SU-DHL-6 (cell line): ENCODE measurements around the gene MPZL1.

Experiments
- H2AFZ ChIP-seq: fragments of 200-600 bp; sonication (generic); 2 replicates; pipeline ENCODE4 v1.6.1; 2014; ENCODE audit warnings: low read depth, mild to moderate bottlenecking, moderate library complexity, mixed read lengths, antibody characterized with exemption, low read length; ENCODE audit not compliant: severe bottlenecking
- H3F3A ChIP-seq: fragments of 200-600 bp; shearing (Covaris generic); 2 replicates; pipeline ENCODE4 v1.6.0; 2016; ENCODE audit warnings: antibody characterized with exemption, mild to moderate bottlenecking; ENCODE audit not compliant: insufficient read depth
- H3K27ac ChIP-seq: fragments of 200-600 bp; sonication (generic); 2 replicates; pipeline ENCODE4 v1.5.1; 2016; ENCODE audit warnings: low read depth, mild to moderate bottlenecking, low read length, moderate library complexity, mixed read lengths
- H3K27me3 ChIP-seq: fragments of 200-600 bp; sonication (generic), shearing (Covaris generic); 2 replicates; pipeline ENCODE4 v1.6.0; 2014; ENCODE audit warnings: mild to moderate bottlenecking, low read length
- H3K36me3 ChIP-seq: fragments of 200-600 bp; sonication (generic); 2 replicates; pipeline ENCODE4 v1.6.1; 2014; ENCODE audit warnings: mild to moderate bottlenecking, low read length, mixed read lengths
- H3K4me2 ChIP-seq: fragments of 300-600, 200-600 bp; shearing (Covaris generic), sonication (generic); 2 replicates; pipeline ENCODE4 v1.6.0; 2014; ENCODE audit warnings: low read length, low read depth, mild to moderate bottlenecking; ENCODE audit not compliant: poor library complexity, severe bottlenecking
- H3K4me3 ChIP-seq: fragments of 200-600 bp; sonication (generic); 2 replicates; pipeline ENCODE4 v1.5.1; 2014; ENCODE audit warnings: antibody characterized with exemption, low read length, mild to moderate bottlenecking, mixed read lengths; ENCODE audit not compliant: insufficient read depth, poor library complexity, severe bottlenecking
- H3K79me2 ChIP-seq: fragments of 200-600 bp; sonication (generic); 2 replicates; pipeline ENCODE4 v1.6.1; 2014; ENCODE audit warnings: mild to moderate bottlenecking, low read length, moderate library complexity; ENCODE audit not compliant: insufficient read depth
- H3K9ac ChIP-seq: fragments of 200-600 bp; sonication (generic); 2 replicates; pipeline ENCODE4 v1.7.0; 2014; ENCODE audit warnings: mild to moderate bottlenecking, low read length
- H3K9me2 ChIP-seq: fragments of 200-600 bp; sonication (generic); replicated peaks from 2 replicates; pipeline ENCODE4 v1.6.1; 2014; ENCODE audit warnings: low read length; ENCODE audit not compliant: insufficient read depth
- H3K9me3 ChIP-seq: fragments of 200-600 bp; sonication (generic); 2 replicates; pipeline ENCODE4 v1.6.1; 2014; ENCODE audit warnings: low read length, mixed read lengths; ENCODE audit not compliant: insufficient read depth
- H4K20me1 ChIP-seq: fragments of 200-600 bp; sonication (generic); 2 replicates; pipeline ENCODE4 v1.6.1; 2014; ENCODE audit warnings: low read depth, mild to moderate bottlenecking, antibody characterized with exemption, low read length, moderate library complexity, mixed read lengths
- EZH2phosphoT487 ChIP-seq: fragments of 200-600 bp; sonication (generic), shearing (Covaris generic); conservative IDR thresholded peaks from 2 replicates; pipeline ENCODE4 v1.6.1; 2018; ENCODE audit warnings: mild to moderate bottlenecking, antibody characterized with exemption, low read length, moderate library complexity, mixed read lengths
- TF ChIP-seq, protein P1 (sequence below): fragments of 200-600 bp; sonication (generic); IDR thresholded peaks from one replicate; pipeline ENCODE4 v1.5.1; 2017; ENCODE audit warnings: antibody characterized with exemption, mild to moderate bottlenecking, low read length, moderate library complexity; ENCODE audit not compliant: insufficient read depth, poor library complexity, severe bottlenecking

The MPZL1 gene

DNA sequence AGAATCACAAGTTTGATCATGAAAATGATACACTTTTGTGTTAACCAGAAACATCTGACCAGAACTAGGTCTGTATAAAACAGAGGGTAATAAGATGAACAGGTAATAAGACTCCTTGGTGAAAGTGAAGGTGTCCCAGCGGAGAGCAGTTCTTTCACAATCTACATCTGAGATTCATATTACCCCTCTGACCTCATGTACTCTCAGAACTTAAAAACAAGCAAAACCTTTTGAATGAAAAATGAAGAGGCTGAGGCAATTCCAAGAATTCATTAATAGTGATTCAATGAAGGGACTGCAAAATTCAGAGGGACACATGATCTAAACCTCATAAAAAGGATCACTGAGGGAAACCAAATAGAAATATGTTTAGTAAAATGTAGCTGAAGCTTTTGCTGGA lies 10.9 kb upstream of the MPZL1 start:
- H3K79me2 ChIP-seq, result no peaks in the 10 kb centered on the region
- no peak overlapping the region for H3K4me3 ChIP-seq
- no peak overlapping the region for H3K27ac ChIP-seq
- H3K9me3 ChIP-seq, result no peaks in the 10 kb centered on the region
- no peaks in the 10 kb centered on the region for H4K20me1 ChIP-seq
- TF ChIP-seq, protein P1, sequence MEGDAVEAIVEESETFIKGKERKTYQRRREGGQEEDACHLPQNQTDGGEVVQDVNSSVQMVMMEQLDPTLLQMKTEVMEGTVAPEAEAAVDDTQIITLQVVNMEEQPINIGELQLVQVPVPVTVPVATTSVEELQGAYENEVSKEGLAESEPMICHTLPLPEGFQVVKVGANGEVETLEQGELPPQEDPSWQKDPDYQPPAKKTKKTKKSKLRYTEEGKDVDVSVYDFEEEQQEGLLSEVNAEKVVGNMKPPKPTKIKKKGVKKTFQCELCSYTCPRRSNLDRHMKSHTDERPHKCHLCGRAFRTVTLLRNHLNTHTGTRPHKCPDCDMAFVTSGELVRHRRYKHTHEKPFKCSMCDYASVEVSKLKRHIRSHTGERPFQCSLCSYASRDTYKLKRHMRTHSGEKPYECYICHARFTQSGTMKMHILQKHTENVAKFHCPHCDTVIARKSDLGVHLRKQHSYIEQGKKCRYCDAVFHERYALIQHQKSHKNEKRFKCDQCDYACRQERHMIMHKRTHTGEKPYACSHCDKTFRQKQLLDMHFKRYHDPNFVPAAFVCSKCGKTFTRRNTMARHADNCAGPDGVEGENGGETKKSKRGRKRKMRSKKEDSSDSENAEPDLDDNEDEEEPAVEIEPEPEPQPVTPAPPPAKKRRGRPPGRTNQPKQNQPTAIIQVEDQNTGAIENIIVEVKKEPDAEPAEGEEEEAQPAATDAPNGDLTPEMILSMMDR, result no peak
- no peak for TF ChIP-seq EZH2phosphoT487
- H3K36me3 ChIP-seq, result no peaks in the 10 kb centered on the region
- no peak overlapping the region for H3K9ac ChIP-seq
- no peak overlapping the region for H3K4me2 ChIP-seq
- no peak overlapping the region for H2AFZ ChIP-seq
- no peaks in the 10 kb centered on the region for H3K9me2 ChIP-seq
- no peaks in the 10 kb centered on the region for H3K27me3 ChIP-seq
- H3F3A ChIP-seq, result peaks cover 8% of the 10 kb centered on the region; the same call in 1 of the 2 replicates

DNA sequence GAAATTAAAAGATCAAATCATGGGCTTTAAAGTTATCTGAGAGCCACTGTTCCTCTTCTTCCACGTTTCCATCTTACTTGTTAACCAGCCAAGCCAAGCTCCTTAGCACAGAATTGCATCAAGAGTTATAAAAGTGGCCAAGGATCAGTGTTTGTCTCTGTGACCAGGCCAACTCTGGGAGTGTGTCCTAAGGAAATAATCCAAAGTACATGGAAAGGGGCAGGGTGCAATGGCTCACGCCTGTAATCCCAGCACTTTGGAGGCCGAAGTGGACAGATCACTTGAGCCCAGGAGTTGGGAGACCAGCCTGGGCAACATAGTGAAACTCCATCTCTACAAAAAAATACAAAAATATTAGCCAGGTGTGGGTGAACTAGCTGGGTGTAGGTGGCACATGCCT lies 10.0 kb upstream of the MPZL1 start:
- Histone ChIP-seq H3K79me2 (no peaks in the 10 kb centered on the region), H4K20me1 (no peaks in the 10 kb centered on the region), H3K27ac (no peak overlapping the region), H3K9ac (no peak overlapping the region), H3K9me2 (no peaks in the 10 kb centered on the region), H3K4me3 (no peak overlapping the region), H3K27me3 (no peaks in the 10 kb centered on the region), H3F3A (peaks cover 9% of the 10 kb centered on the region; the same call in 1 of the 2 replicates), H2AFZ (no peak overlapping the region), H3K36me3 (no peaks in the 10 kb centered on the region), H3K9me3 (no peaks in the 10 kb centered on the region), H3K4me2 (no peak overlapping the region)
- TF ChIP-seq EZH2phosphoT487, result no peak

DNA sequence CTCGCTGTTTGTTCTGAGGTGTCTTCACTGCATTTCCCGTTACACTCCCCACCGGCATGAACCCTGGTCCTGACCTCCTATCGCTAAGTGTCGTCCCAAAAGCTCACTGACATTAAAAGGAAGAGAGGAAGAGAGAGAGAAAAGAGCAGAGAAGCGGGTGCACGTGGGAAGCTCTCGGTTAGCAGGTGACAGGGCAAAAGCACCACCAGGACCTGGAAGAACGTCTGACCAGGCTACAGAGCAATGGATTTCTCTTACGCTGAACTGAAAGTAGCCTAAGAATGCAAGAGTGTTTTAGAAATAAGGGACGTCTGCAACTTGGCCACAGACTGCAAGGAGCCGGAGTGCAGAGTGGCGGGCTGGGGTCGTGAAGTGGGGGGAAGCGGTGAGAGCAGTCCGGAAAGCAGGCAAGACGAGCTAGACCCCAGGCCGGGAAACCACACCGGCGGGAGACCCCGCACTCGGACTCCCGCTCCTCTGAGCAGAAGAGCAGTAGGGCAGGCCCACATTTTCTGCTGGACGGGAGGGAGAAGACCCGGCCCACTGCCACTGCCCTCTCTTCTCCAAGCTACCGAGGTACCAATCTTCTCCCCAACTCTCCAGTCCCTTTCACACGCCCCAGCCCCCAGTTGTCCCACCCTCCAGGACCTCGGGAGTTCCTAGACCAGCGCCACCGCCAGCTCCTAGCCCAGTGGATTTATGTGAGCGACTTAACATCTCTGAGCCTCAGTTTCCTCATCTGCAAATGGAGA lies 8.3 kb upstream of the MPZL1 start:
- H2AFZ ChIP-seq, result peak overlapping the region; percentile 83
- H3K79me2 ChIP-seq, result no peaks in the 10 kb centered on the region
- H3K27me3 ChIP-seq, result no peaks in the 10 kb centered on the region
- no peak overlapping the region for H3K27ac ChIP-seq
- H3K4me3 ChIP-seq, result peak overlapping the region; percentile 71
- H3F3A ChIP-seq, result peaks cover 15% of the 10 kb centered on the region; the same call in 1 of the 2 replicates
- H3K36me3 ChIP-seq, result no peaks in the 10 kb centered on the region
- peak overlapping the region; percentile 72 for H3K9ac ChIP-seq
- no peaks in the 10 kb centered on the region for H3K9me2 ChIP-seq
- H3K9me3 ChIP-seq, result no peaks in the 10 kb centered on the region
- peak overlapping the region; percentile 98 for H3K4me2 ChIP-seq
- H4K20me1 ChIP-seq, result no peaks in the 10 kb centered on the region
- TF ChIP-seq EZH2phosphoT487, result no peak
- TF ChIP-seq, protein P1, result no peak

DNA sequence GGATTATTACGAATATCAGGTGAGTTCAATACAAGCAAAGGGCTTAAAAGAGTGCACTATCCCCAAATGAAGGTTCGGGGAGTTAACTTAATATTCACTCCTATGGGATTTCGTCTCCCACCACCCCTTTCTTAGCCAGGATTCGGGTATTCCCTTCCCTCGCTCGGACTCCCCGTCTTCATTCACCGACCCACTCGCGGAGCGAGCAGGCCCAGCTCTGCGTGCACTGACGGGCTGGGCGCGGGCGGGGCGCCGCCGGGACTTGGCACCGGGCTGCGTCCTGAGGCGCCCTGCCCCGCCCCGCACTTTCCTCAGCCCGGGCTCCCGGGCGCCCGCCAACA lies 7.7 kb upstream of the MPZL1 start:
- no peaks in the 10 kb centered on the region for H4K20me1 ChIP-seq
- 0 out of 2 replicates have a peak overlapping the region, but pooled peaks have one; percentile 30 for H3K27ac ChIP-seq
- no peaks in the 10 kb centered on the region for H3K9me2 ChIP-seq
- TF ChIP-seq, protein P1, result no peak
- TF ChIP-seq EZH2phosphoT487, result no peak
- no peaks in the 10 kb centered on the region for H3K79me2 ChIP-seq
- H3K9ac ChIP-seq, result peak overlapping the region; percentile 72
- H2AFZ ChIP-seq, result peak overlapping the region; percentile 83
- peaks cover 15% of the 10 kb centered on the region; the same call in 1 of the 2 replicates for H3F3A ChIP-seq
- H3K9me3 ChIP-seq, result no peaks in the 10 kb centered on the region
- H3K36me3 ChIP-seq, result no peaks in the 10 kb centered on the region
- H3K4me3 ChIP-seq, result peak overlapping the region; percentile 71
- H3K4me2 ChIP-seq, result peak overlapping the region; percentile 98
- no peaks in the 10 kb centered on the region for H3K27me3 ChIP-seq
